GM18511 (cell line): ENCODE data around the gene CDHR1.
A peak's percentile ranks its signal among the peaks of the same experiment; 100 is the strongest.

Experiments
- ATAC-seq: cut with Tn5 transposase; IDR thresholded peaks from one replicate; pipeline ENCODE4 v1.9.1; 2021; ENCODE audit warnings: mild to moderate bottlenecking, moderate library complexity; ENCODE audit not compliant: unreplicated experiment

The CDHR1 gene

GRCh38 chr10:84225427-84226173 is 31.3 kb downstream of the CDHR1 start, which contains the start of gene LRIT2:
Gene LRIT2 (minus strand): TSS chr10:84225544. CDS start chr10:84225520, 24 bp downstream.
- ATAC-seq = no peak

GRCh38 chr10:84226616-84227015 is 32.3 kb downstream of the CDHR1 start:
- no peak for ATAC-seq

DNA sequence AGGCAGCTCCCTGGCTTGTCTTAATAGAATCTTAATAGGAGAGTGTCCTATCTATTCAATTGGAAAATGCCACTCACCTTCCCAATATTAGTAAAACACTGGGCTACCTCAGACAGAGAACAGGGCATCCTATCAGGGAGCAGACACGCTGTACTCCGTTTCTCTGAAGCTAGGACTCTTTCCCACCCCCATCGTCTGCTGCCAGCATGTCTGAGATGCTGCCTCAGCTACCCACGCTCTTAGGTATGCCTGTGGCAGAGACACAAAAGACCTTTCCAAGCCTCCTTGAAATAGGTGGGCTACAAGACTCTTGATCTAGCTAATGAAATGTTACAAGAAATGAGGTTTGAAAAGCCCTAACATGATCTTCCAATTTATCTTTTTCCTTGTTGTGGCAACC is 33.5 kb downstream of the CDHR1 start:
- no peak for ATAC-seq

- ATAC-seq = no peak
Observed at GRCh38 chr10:84230359-84230758, 36.0 kb downstream of the CDHR1 start.

- no peak for ATAC-seq
Observed at GRCh38 chr10:84232376-84232775, 38.0 kb downstream of the CDHR1 start.

DNA sequence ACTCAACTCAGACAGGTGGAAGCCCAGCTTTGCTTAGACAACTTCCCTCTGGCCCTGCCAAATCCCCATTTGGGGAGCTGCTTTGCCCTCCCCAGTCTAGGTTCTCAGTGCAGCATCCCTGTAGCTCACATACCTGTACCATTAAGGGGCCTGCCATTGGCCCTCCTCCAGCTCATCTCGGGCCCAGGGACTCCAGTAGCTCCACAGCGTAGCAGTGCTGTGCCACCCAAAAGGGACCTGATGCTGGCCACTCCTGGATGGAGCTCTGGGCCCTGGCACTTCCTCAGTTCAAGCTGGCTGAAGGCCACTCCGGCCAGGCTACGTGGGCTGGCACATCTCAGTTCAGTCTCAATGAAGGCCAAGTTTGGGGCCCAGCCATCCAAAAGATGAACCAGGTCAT is 39.6 kb downstream of the CDHR1 start:
- ATAC-seq = no peak

- no peak for ATAC-seq
Observed at GRCh38 chr10:84234479-84234878, 40.1 kb downstream of the CDHR1 start.

DNA sequence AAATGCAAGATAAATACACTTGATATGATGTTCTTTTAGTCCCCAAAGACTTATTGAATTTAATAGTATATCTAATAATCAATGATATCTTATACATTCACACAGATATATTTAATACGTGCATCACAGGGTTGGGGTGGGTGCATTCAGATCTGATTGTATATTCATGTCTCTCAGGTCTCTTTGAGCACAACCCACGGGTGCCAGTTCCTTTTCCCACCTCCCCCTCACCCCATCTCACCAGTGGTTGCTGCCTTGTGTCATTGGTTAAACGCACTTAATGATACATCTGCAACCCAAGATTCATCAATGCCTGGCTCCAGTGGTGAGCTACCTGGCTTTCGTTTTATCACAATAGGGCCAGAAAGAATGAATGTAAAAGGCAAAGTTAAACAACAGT is 40.8 kb downstream of the CDHR1 start:
- ATAC-seq = no peak

GRCh38 chr10:84236807-84237198 is 42.5 kb downstream of the CDHR1 start:
- ATAC-seq = no peak

GRCh38 chr10:84237199-84238051 is 43.1 kb downstream of the CDHR1 start:
- ATAC-seq = no peak

DNA sequence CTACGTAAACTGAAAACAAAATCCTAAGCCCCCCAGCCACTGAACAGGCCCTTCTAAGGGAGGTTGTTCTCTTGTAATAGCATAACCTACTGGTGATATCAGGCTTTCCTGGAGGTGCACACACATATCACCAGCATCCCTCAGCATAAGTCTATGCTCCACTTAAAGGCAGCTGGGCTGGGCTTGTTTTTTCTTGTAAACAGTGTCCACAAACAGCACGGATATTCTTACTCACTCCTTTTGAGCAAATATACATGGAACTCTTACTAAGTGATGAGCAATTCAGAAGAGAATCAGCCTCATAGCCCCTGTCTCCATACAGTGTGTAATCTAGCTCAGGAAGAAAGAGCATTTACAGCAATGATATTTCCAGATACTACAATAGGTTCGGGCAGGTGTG is 44.6 kb downstream of the CDHR1 start:
- ATAC-seq = no peak

GRCh38 chr10:84241185-84241790 is 47.0 kb downstream of the CDHR1 start, which contains the start of gene LRIT1:
Gene LRIT1 (minus strand): TSS chr10:84241546. CDS start chr10:84241439, 107 bp downstream.
- ATAC-seq = no peak

DNA sequence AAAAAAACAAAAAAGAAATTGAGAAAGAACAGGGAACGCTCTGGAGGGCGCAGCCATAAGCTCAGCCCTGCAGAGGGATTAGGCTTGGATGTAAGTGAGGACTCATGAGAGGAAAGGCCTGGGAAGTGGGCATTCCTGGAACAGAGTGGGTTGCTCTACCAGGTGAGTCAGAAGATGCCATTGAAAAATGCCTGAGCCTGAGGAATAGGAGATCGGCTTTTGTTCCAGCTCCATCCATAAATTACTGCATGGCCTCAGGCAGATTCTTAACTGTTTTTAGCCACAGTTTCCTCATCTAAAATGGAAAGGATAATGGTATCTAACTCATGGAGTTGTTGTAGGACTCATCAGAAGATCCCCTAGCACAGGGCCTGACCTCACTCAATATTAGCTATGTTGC is 49.4 kb downstream of the CDHR1 start:
- no peak for ATAC-seq

DNA sequence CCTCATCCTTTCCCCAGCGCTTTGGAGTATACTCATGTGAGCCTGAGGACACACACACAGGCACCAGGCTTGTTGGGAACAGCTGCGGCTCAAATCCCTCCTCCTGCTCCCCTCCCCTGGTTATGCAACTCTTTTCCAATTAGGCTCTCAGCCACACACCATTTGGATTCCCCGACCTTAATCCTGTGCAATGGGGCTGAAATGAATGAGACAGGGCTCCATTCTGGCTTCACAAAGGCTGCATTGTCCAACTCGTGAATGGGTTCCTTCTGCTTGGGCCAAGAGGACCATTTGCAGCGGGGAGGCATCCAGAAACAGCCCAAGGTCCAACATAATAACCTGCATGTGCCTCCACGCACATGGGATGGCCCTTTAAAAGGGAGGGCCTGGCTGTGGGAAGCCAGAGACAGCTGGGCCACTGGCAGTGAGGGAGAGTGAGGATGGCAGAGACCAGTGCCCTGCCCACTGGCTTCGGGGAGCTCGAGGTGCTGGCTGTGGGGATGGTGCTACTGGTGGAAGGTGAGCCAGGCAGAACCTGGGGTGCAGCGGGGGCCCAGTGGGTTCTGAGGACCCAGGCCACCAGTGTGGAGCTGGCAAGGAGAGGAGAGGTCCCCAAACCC is 50.4 kb downstream of the CDHR1 start, which contains the start of gene RGR:
Gene RGR, plus strand, starts transcription at position 403 of the 620 bp plus-strand sequence. Its CDS starts 38 bp downstream, at position 441.
- no peak for ATAC-seq

DNA sequence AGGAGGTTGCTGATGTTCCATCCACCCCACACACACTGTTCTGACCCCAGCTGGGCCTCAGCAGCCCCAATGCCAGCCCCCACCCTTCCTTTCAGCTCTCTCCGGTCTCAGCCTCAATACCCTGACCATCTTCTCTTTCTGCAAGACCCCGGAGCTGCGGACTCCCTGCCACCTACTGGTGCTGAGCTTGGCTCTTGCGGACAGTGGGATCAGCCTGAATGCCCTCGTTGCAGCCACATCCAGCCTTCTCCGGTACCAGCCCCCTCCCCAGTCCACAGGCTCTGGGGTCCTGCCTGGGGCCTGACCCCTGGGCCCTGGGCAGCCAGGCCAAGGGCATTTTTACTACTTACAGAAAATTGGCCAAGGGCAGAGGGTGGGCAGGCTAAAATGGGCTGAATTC is 53.2 kb downstream of the CDHR1 start:
- ATAC-seq = no peak

DNA sequence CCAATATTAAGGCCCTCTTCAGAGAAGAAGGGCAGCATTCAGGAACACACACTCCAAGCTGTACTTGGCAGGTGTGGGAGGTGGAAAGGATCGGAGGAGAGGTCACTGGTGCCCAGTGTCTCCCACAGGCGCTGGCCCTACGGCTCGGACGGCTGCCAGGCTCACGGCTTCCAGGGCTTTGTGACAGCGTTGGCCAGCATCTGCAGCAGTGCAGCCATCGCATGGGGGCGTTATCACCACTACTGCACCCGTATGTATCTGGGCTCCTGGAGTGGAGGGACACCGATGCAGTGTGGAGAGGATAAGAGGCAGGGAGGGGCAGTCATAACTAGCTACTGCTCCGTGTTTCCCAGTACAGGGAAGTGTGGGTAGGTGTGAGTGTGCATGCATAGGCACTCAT is 54.5 kb downstream of the CDHR1 start:
- ATAC-seq = no peak

GRCh38 chr10:84254552-84255478 is 60.5 kb downstream of the CDHR1 start:
- ATAC-seq = no peak

- ATAC-seq = peak; percentile 66
Observed at GRCh38 chr10:84256510-84257342, 62.4 kb downstream of the CDHR1 start.
